CD4-positive, alpha-beta T cell (primary cell): ENCODE data around the gene OSBPL3. TPM values are rescaled to one million over a fixed set of nuclear protein-coding genes. Genes with fewer than 3 reads are reported as not detected.

Source experiments
- ATAC-seq: fragments of 200-7000 bp; cut with Tn5 transposase; one replicate; pipeline ENCODE4 v1.10.0; 2022; ENCODE audit warnings: mild to moderate bottlenecking; ENCODE audit not compliant: poor library complexity
- CTCF ChIA-PET: fragments of 350-600 bp; sonication (Branson Sonifier 250); formaldehyde crosslinking; loops from one replicate; lab custom pipeline; 2021; ENCODE audit warnings: antibody characterized with exemption, inconsistent platforms; lab: Charles Lee
- POLR2A ChIA-PET: fragments of 350-600 bp; sonication (Branson Sonifier 250); formaldehyde crosslinking; loops from one replicate; lab custom pipeline; 2021; ENCODE audit warnings: antibody characterized with exemption, inconsistent platforms; lab: Charles Lee
- DNase-seq, 14 experiments: peaks; one replicate each; pipeline ENCODE4 v3.0.0-alpha.2; 2013 to 2020; ENCODE audit warnings: mixed read lengths in 2 of 14
- H3K27ac ChIP-seq, 2 donors: one replicate each; pipeline versions ENCODE4 v1.5.1 to v1.7.0; 2013; ENCODE audit warnings: low read length in 2 of 2, low read depth in 1 of 2, mild to moderate bottlenecking in 1 of 2
- H3K27me3 ChIP-seq, 2 experiments: 1 replicate in 1 of 2; 2 replicates in 1 of 2; pipeline versions ENCODE4 v1.6.1 to v1.7.0; 2013; ENCODE audit warnings: low read length in 2 of 2, control low read depth in 1 of 2, mild to moderate bottlenecking in 1 of 2, moderate library complexity in 1 of 2; ENCODE audit not compliant: insufficient read depth in 2 of 2, control insufficient read depth in 1 of 2
- H3K36me3 ChIP-seq: one replicate; pipeline ENCODE4 v1.6.1; 2013; ENCODE audit warnings: low read length, control low read depth; ENCODE audit not compliant: insufficient read depth
- H3K4me1 ChIP-seq: one replicate; pipeline ENCODE4 v1.6.1; 2013; ENCODE audit warnings: low read length, control low read depth; ENCODE audit not compliant: insufficient read depth
- H3K4me3 ChIP-seq: one replicate; pipeline ENCODE4 v1.5.1; 2013; ENCODE audit warnings: mild to moderate bottlenecking, low read length, moderate library complexity
- H3K9me3 ChIP-seq, 2 experiments: 1 replicate in 1 of 2; 2 replicates in 1 of 2; pipeline versions ENCODE4 v1.6.1 to v1.7.0; 2013; ENCODE audit warnings: low read length in 2 of 2, mild to moderate bottlenecking in 2 of 2, control low read depth in 1 of 2, moderate library complexity in 1 of 2; ENCODE audit not compliant: control insufficient read depth in 1 of 2, insufficient read depth in 1 of 2
- H3K27ac Mint-ChIP-seq: one replicate; pipeline ENCODE4 v1.8.0; 2020; ENCODE audit warnings: mixed read lengths
- H3K27me3 Mint-ChIP-seq: one replicate; pipeline ENCODE4 v1.8.0; 2021; ENCODE audit warnings: mixed read lengths
- H3K36me3 Mint-ChIP-seq: one replicate; pipeline ENCODE4 v1.8.0; 2021; ENCODE audit warnings: low read depth, mixed read lengths
- H3K4me1 Mint-ChIP-seq: one replicate; pipeline ENCODE4 v1.8.0; 2021; ENCODE audit warnings: low read depth, mixed read lengths
- H3K4me3 Mint-ChIP-seq: one replicate; pipeline ENCODE4 v1.8.0; 2020; ENCODE audit warnings: mild to moderate bottlenecking, mixed read lengths
- H3K9me3 Mint-ChIP-seq: one replicate; pipeline ENCODE4 v1.8.0; 2020; ENCODE audit warnings: mixed read lengths
- intact Hi-C, 2 experiments: fragments of 100-400 bp; cut with DNase I in 1 of 2; cut with micrococcal nuclease in 1 of 2; formaldehyde crosslinking; loops; one replicate each; pipeline versions ENCODE4 v1.15.1 to v1.9.0; 2023 to 2025; cut with DNase I, micrococcal nuclease
- total RNA-seq, 174 experiments: library from RNA in 2 of 174; stranded (reverse) in 2 of 174; gene quantifications; one replicate each; pipeline ENCODE4 v1.2.3 and lab custom pipeline; 2021 to 2026
- TF ChIP-seq, protein P1 (sequence below): fragments of 200-600 bp; IDR thresholded peaks from one replicate; pipeline ENCODE4 v1.8.0; 2022; ENCODE audit warnings: antibody characterized with exemption, mild to moderate bottlenecking

Gene OSBPL3
- total RNA-seq, 2 experiments from 2014 or later, result 25.4 to 25.9 TPM

DNA sequence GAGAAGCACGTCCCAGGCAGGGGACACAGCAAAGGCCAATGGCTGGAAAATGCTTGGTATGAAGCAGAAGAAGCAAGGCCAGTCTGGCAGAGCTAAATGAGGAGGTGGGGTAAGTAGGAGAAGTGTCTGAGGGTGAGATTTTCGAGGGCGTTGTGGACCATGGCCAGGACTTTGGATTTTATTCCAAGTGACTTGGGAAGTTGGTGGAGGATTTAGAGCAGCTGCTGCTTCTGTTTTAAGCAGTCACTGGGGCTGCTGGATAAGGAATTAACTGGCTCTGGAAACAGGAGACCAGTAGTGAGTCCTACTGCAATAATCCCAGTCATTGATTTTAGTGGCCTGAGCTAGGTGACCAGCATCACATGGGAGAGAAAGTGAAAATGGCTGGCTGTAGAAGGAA is 155.1 kb downstream of the OSBPL3 start:
- Histone ChIP-seq H3K4me3 (no peak overlapping the region), H3K4me1 (peaks cover 60% of the 10 kb centered on the region), H3K36me3 (peaks cover 10% of the 10 kb centered on the region), H3K27ac (peak overlapping the region in 1 of 2 donors; percentile 23), H3K9me3 (no peaks in the 10 kb centered on the region), H3K27me3 (no peaks in the 10 kb centered on the region)
- ATAC-seq (no peak), DNase-seq (no peak)
- Mint-ChIP-seq H3K27me3 (no peaks in the 10 kb centered on the region), H3K36me3 (peaks cover 17% of the 10 kb centered on the region), H3K9me3 (no peaks in the 10 kb centered on the region), H3K27ac (peak overlapping the region; percentile 97), H3K4me3 (no peak overlapping the region), H3K4me1 (peaks cover 64% of the 10 kb centered on the region)
- POLR2A ChIA-PET, result interaction anchor here (0.6 kb wide), 1 partner anchor 10 kb away, joined by 3 read pairs; no protein-coding TSS in a partner anchor
- CTCF ChIA-PET, result interaction anchor here (1.3 kb wide), 1 partner anchor 12 kb away, joined by 5 read pairs; no protein-coding TSS in a partner anchor
- TF ChIP-seq, protein P1, sequence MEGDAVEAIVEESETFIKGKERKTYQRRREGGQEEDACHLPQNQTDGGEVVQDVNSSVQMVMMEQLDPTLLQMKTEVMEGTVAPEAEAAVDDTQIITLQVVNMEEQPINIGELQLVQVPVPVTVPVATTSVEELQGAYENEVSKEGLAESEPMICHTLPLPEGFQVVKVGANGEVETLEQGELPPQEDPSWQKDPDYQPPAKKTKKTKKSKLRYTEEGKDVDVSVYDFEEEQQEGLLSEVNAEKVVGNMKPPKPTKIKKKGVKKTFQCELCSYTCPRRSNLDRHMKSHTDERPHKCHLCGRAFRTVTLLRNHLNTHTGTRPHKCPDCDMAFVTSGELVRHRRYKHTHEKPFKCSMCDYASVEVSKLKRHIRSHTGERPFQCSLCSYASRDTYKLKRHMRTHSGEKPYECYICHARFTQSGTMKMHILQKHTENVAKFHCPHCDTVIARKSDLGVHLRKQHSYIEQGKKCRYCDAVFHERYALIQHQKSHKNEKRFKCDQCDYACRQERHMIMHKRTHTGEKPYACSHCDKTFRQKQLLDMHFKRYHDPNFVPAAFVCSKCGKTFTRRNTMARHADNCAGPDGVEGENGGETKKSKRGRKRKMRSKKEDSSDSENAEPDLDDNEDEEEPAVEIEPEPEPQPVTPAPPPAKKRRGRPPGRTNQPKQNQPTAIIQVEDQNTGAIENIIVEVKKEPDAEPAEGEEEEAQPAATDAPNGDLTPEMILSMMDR, result no peak
- intact Hi-C loops, result loop anchor here in 1 of 2 experiments (5.0 kb wide), 1 partner anchor 82 kb away; no protein-coding TSS in a partner anchor

DNA sequence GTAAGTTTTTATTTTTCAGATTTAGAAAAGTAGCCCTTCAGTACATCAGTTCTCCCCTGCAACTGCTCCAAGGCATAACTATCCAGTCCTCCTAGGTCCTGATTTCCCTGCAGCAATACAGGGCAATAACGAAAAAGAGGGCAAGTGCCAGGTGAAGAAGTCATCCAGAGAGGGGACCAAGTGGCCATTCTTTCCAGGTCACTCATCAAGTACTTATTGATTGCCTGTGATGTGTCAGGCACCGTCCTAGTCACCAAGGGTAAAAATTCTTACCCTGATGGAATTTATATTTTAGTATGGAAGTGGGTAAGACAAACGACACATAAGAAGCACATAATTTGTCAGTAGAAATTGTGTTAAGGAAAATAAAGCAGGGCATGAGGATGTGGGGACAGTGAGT is 155.6 kb downstream of the OSBPL3 start:
- DNase-seq, result no peak
- Mint-ChIP-seq H3K9me3 (no peaks in the 10 kb centered on the region), H3K27ac (peak overlapping the region; percentile 97), H3K27me3 (no peaks in the 10 kb centered on the region), H3K4me1 (peaks cover 68% of the 10 kb centered on the region), H3K4me3 (no peak overlapping the region), H3K36me3 (peaks cover 13% of the 10 kb centered on the region)
- peak overlapping the region in 1 of 2 donors; percentile 23 for H3K27ac ChIP-seq
- H3K4me1 ChIP-seq, result peaks cover 62% of the 10 kb centered on the region
- intact Hi-C loops, result loop anchor here in 1 of 2 experiments (5.0 kb wide), 1 partner anchor 83 kb away; no protein-coding TSS in a partner anchor
- H3K27me3 ChIP-seq, result no peaks in the 10 kb centered on the region
- peaks cover 5% of the 10 kb centered on the region for H3K36me3 ChIP-seq
- no peak for ATAC-seq
- no peak overlapping the region for H3K4me3 ChIP-seq
- ChIA-PET CTCF (no interaction called here), POLR2A (no interaction called here)
- TF ChIP-seq, protein P1, result no peak
- H3K9me3 ChIP-seq, result no peaks in the 10 kb centered on the region

DNA sequence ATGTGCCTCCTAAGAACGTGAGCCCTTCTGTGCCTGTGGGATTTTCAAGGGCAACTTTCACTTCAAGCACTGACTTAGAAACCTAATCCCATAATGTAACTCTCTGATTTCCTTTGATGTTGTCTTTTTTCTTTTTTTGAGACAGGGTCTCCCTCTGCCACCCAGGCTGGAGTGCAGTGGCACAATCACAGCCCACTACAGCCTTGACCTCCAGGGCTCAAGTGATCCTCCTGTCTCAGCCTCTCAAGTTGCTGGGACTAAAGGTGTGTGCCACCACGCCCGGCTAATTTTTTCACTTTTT is 158.3 kb downstream of the OSBPL3 start:
- no peaks in the 10 kb centered on the region for H3K27me3 ChIP-seq
- peaks cover 54% of the 10 kb centered on the region for H3K4me1 Mint-ChIP-seq
- H3K9me3 ChIP-seq, result no peaks in the 10 kb centered on the region
- peaks cover 7% of the 10 kb centered on the region for H3K36me3 Mint-ChIP-seq
- H3K4me1 ChIP-seq, result peaks cover 49% of the 10 kb centered on the region
- H3K27me3 Mint-ChIP-seq, result no peaks in the 10 kb centered on the region
- intact Hi-C loops, result loop anchor here (1.0 to 5.0 kb wide), 6 partner anchors 86 to 304 kb away; partner anchors contain the start of genes OSBPL3 (in 2 of the 2) and CYCS (in 1 of the 2)
- peak overlapping the region; percentile 86 to 87 for H3K27ac ChIP-seq
- peak overlapping the region; percentile 66 for H3K4me3 Mint-ChIP-seq
- no peak for ATAC-seq
- TF ChIP-seq, protein P1, result no peak
- H3K36me3 ChIP-seq, result peaks cover 9% of the 10 kb centered on the region
- no peak for DNase-seq
- peak overlapping the region; percentile 97 for H3K27ac Mint-ChIP-seq
- peak overlapping the region; percentile 0 for H3K4me3 ChIP-seq
- CTCF ChIA-PET, result interaction anchor here (1.1 to 3.8 kb wide), 14 partner anchors 15 to 1275 kb away, joined by 3 to 28 read pairs (median 7); partner anchors contain the start of gene OSBPL3
- POLR2A ChIA-PET, result interaction anchor here (0.7 to 4.1 kb wide), 12 partner anchors 9 to 1379 kb away, joined by 3 to 86 read pairs (median 6); partner anchors contain the start of genes HNRNPA2B1 and OSBPL3
- H3K9me3 Mint-ChIP-seq, result no peaks in the 10 kb centered on the region
